ENCODE results near the gene ZNF652. TPM values are rescaled to one million over a fixed set of nuclear protein-coding genes. Genes with fewer than 3 reads are reported as not detected.
"Not testable (repeated sequence)": the region's sequence is repeated elsewhere in the genome, so short reads cannot be mapped to it uniquely, and the experiment has no call there.

ZNF652 gene
- total RNA-seq, 1 donor from 2014 or later, result 26.8 TPM

GRCh38 chr17:49269356-49269755 is 92.7 kb downstream of the ZNF652 start:
- Histone ChIP-seq H3K36me3 (ENCODE audit: insufficient read depth, low read length) (no peaks in the 10 kb centered on the region), H4K20me1 (ENCODE audit: insufficient read depth, low read length) (no peaks in the 10 kb centered on the region), H3K4me1 (ENCODE audit: insufficient read depth, low read length) (no peaks in the 10 kb centered on the region), H3K4me3 (ENCODE audit: insufficient read depth, low read depth, low read length) (no peak overlapping the region), H3K4me2 (ENCODE audit: low read length) (no peak overlapping the region), H2AFZ (ENCODE audit: low read depth, low read length) (no peak overlapping the region), H3K9ac (ENCODE audit: low read length) (no peak overlapping the region), H3K27me3 (ENCODE audit: insufficient read depth, low read length) (peaks cover 2% of the 10 kb centered on the region), H3K9me3 (ENCODE audit: insufficient read depth, low read depth, low read length) (no peaks in the 10 kb centered on the region), H3K27ac (ENCODE audit: low read depth, low read length) (no peak overlapping the region), H3K79me2 (ENCODE audit: insufficient read depth, low read length) (no peaks in the 10 kb centered on the region)
- DNase-seq (ENCODE audit: low read depth) (no peak), FAIRE-seq (no peak)
- TF ChIP-seq CTCF (IDR thresholded peaks at IDR 0.05; ENCODE audit: insufficient read depth, low read depth, low read length) (no peak), EZH2 (IDR thresholded peaks at IDR 0.05; ENCODE audit: insufficient read depth, low read length) (no peak)
- Mint-ChIP-seq H3K9me3 (ENCODE audit: unreplicated experiment) (peaks cover 3% of the 10 kb centered on the region), H3K4me3 (ENCODE audit: unreplicated experiment) (no peak overlapping the region), H3K27me3 (ENCODE audit: low read depth, unreplicated experiment) (peaks cover 14% of the 10 kb centered on the region), H3K27ac (ENCODE audit: unreplicated experiment) (no peak overlapping the region), H3K4me1 (ENCODE audit: low read depth, unreplicated experiment) (no peaks in the 10 kb centered on the region), H3K36me3 (ENCODE audit: low read depth, unreplicated experiment) (no peaks in the 10 kb centered on the region)

GRCh38 chr17:49267912-49268311 is 94.1 kb downstream of the ZNF652 start:
- FAIRE-seq, result no peak
- Histone ChIP-seq H3K36me3 (ENCODE audit: insufficient read depth, low read length) (no peaks in the 10 kb centered on the region), H2AFZ (ENCODE audit: low read depth, low read length) (no peak overlapping the region), H3K27me3 (ENCODE audit: insufficient read depth, low read length) (peaks cover 2% of the 10 kb centered on the region), H3K27ac (ENCODE audit: low read depth, low read length) (no peak overlapping the region), H3K9ac (ENCODE audit: low read length) (no peak overlapping the region), H3K4me1 (ENCODE audit: insufficient read depth, low read length) (peaks cover 3% of the 10 kb centered on the region), H3K4me2 (ENCODE audit: low read length) (no peak overlapping the region), H3K9me3 (ENCODE audit: insufficient read depth, low read depth, low read length) (no peaks in the 10 kb centered on the region), H4K20me1 (ENCODE audit: insufficient read depth, low read length) (no peaks in the 10 kb centered on the region), H3K4me3 (ENCODE audit: insufficient read depth, low read depth, low read length) (no peak overlapping the region), H3K79me2 (ENCODE audit: insufficient read depth, low read length) (no peaks in the 10 kb centered on the region)
- H3K4me3 Mint-ChIP-seq (ENCODE audit: unreplicated experiment), result no peak overlapping the region
- DNase-seq (ENCODE audit: low read depth), result no peak
- H3K27me3 Mint-ChIP-seq (ENCODE audit: low read depth, unreplicated experiment), result peaks cover 10% of the 10 kb centered on the region
- peaks cover 3% of the 10 kb centered on the region for H3K4me1 Mint-ChIP-seq (ENCODE audit: low read depth, unreplicated experiment)
- H3K36me3 Mint-ChIP-seq (ENCODE audit: low read depth, unreplicated experiment), result no peaks in the 10 kb centered on the region
- peaks cover 3% of the 10 kb centered on the region for H3K9me3 Mint-ChIP-seq (ENCODE audit: unreplicated experiment)
- no peak overlapping the region for H3K27ac Mint-ChIP-seq (ENCODE audit: unreplicated experiment)
- no peak for TF ChIP-seq CTCF (IDR thresholded peaks at IDR 0.05; ENCODE audit: insufficient read depth, low read depth, low read length)
- TF ChIP-seq EZH2 (IDR thresholded peaks at IDR 0.05; ENCODE audit: insufficient read depth, low read length), result no peak

GRCh38 chr17:49266233-49266632 is 95.8 kb downstream of the ZNF652 start:
- Histone ChIP-seq H3K4me2 (ENCODE audit: low read length) (no peak overlapping the region), H4K20me1 (ENCODE audit: insufficient read depth, low read length) (no peaks in the 10 kb centered on the region), H3K4me1 (ENCODE audit: insufficient read depth, low read length) (peaks cover 3% of the 10 kb centered on the region), H3K27ac (ENCODE audit: low read depth, low read length) (no peak overlapping the region), H3K27me3 (ENCODE audit: insufficient read depth, low read length) (peaks cover 2% of the 10 kb centered on the region), H3K4me3 (ENCODE audit: insufficient read depth, low read depth, low read length) (no peak overlapping the region), H3K9ac (ENCODE audit: low read length) (no peak overlapping the region), H3K36me3 (ENCODE audit: insufficient read depth, low read length) (no peaks in the 10 kb centered on the region), H2AFZ (ENCODE audit: low read depth, low read length) (no peak overlapping the region), H3K79me2 (ENCODE audit: insufficient read depth, low read length) (no peaks in the 10 kb centered on the region), H3K9me3 (ENCODE audit: insufficient read depth, low read depth, low read length) (no peaks in the 10 kb centered on the region)
- Mint-ChIP-seq H3K27ac (ENCODE audit: unreplicated experiment) (no peak overlapping the region), H3K36me3 (ENCODE audit: low read depth, unreplicated experiment) (no peaks in the 10 kb centered on the region), H3K4me1 (ENCODE audit: low read depth, unreplicated experiment) (peaks cover 3% of the 10 kb centered on the region), H3K4me3 (ENCODE audit: unreplicated experiment) (no peak overlapping the region), H3K9me3 (ENCODE audit: unreplicated experiment) (peaks cover 3% of the 10 kb centered on the region), H3K27me3 (ENCODE audit: low read depth, unreplicated experiment) (peaks cover 10% of the 10 kb centered on the region)
- DNase-seq (ENCODE audit: low read depth) (no peak), FAIRE-seq (no peak)
- no peak for TF ChIP-seq EZH2 (IDR thresholded peaks at IDR 0.05; ENCODE audit: insufficient read depth, low read length)
- TF ChIP-seq CTCF (IDR thresholded peaks at IDR 0.05; ENCODE audit: insufficient read depth, low read depth, low read length), result no peak

GRCh38 chr17:49261540-49261939 is 100.5 kb downstream of the ZNF652 start:
- H3K27me3 ChIP-seq (ENCODE audit: insufficient read depth, low read length); H3K4me3 ChIP-seq (ENCODE audit: insufficient read depth, low read depth, low read length); H3K27me3 Mint-ChIP-seq (ENCODE audit: low read depth, unreplicated experiment); H2AFZ ChIP-seq (ENCODE audit: low read depth, low read length); H3K4me3 Mint-ChIP-seq (ENCODE audit: unreplicated experiment); H4K20me1 ChIP-seq (ENCODE audit: insufficient read depth, low read length); FAIRE-seq; H3K27ac Mint-ChIP-seq (ENCODE audit: unreplicated experiment); H3K36me3 ChIP-seq (ENCODE audit: insufficient read depth, low read length); H3K27ac ChIP-seq (ENCODE audit: low read depth, low read length); DNase-seq (ENCODE audit: low read depth); H3K36me3 Mint-ChIP-seq (ENCODE audit: low read depth, unreplicated experiment); H3K79me2 ChIP-seq (ENCODE audit: insufficient read depth, low read length); H3K9ac ChIP-seq (ENCODE audit: low read length); H3K4me2 ChIP-seq (ENCODE audit: low read length); H3K9me3 Mint-ChIP-seq (ENCODE audit: unreplicated experiment); H3K9me3 ChIP-seq (ENCODE audit: insufficient read depth, low read depth, low read length); H3K4me1 Mint-ChIP-seq (ENCODE audit: low read depth, unreplicated experiment): not testable (repeated sequence)
- H3K4me1 ChIP-seq (ENCODE audit: insufficient read depth, low read length), result peaks cover 18% of the 10 kb centered on the region

Data from astrocyte (in vitro differentiated cells and primary cell).